Measurements from ENCODE around the gene MED16.

- TF ChIP-seq CTCF (conservative IDR thresholded peaks at IDR 0.05; ENCODE audit: low read length): no peak
- no peak for TF ChIP-seq EZH2phosphoT487 (IDR thresholded peaks at IDR 0.05; ENCODE audit: borderline replicate concordance, low read depth, low read length)
Observed at GRCh38 chr19:916645-917322, 23.8 kb upstream of the MED16 start.
